ENCODE measurements around the gene CEP70.

DNA sequence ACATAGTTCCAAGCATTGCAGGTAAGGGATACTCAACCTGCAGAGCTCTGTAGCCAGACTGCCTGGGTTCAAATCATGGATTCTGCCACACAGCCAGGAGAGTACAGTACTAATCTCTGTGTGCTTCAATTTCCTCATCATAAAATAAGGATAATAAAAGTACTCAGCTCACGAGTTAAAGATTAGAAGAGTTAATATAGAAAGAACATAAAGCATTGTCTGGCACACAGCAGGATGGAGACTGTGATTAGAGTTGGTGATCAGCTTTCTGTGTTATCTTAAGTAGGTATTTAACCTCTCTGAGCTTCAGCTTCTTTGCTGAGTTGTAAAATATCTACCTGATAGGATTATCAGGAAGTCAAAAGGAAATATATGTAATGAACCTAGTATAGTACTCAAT, 2.7 kb downstream of the CEP70 start:
- TF ChIP-seq, protein P1, sequence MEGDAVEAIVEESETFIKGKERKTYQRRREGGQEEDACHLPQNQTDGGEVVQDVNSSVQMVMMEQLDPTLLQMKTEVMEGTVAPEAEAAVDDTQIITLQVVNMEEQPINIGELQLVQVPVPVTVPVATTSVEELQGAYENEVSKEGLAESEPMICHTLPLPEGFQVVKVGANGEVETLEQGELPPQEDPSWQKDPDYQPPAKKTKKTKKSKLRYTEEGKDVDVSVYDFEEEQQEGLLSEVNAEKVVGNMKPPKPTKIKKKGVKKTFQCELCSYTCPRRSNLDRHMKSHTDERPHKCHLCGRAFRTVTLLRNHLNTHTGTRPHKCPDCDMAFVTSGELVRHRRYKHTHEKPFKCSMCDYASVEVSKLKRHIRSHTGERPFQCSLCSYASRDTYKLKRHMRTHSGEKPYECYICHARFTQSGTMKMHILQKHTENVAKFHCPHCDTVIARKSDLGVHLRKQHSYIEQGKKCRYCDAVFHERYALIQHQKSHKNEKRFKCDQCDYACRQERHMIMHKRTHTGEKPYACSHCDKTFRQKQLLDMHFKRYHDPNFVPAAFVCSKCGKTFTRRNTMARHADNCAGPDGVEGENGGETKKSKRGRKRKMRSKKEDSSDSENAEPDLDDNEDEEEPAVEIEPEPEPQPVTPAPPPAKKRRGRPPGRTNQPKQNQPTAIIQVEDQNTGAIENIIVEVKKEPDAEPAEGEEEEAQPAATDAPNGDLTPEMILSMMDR (IDR thresholded peaks at IDR 0.05 in 8 of 11, conservative IDR thresholded peaks at IDR 0.05 in 3 of 11) = no peak
- TF ChIP-seq POLR2AphosphoS5 (IDR thresholded peaks at IDR 0.05) (no peak), POLR2A (IDR thresholded peaks at IDR 0.05) (no peak)

Measured in spleen (tissue), 7 donors.